Measurements from ENCODE around the gene PTPN4.

DNA sequence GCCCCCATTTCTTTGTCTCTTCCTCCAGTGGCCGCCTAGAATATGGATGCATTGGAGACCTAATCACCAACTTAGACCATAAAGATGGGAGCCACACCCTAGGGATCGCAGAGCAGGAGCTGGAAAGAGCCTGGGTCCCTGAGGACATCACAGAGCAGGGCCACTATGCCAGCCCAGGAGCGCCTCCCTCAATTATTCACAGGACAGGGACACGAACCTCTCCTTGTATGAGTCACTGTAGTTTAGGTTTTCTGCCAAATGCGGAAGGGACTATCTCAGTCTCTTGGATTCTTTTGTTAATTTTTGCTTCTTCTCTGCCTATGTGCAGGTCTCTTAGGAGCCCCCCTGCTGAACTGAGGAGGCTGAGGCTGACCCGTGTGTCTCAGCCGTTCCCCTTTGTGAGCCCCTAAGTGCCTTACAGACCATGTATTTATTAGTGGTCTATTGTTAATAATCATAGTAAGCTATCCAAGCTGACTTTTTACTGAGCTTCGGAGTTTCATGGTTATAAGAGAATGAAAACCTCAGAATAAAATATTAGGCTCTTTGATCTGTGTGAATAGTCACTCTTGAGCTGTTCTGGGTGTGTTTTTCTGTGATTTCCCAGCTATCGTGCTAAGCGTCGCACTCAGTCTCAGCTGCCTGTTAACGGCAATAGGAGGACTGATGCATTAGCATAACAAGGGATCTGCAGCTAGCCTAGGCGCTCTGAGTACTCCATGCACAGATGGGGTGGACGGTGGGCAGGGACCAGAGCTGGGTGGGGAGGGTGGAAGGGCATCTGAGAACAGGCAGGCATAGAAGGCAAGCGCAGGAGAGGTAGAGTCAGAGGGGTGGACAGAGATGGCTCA lies 12.7 kb upstream of the PTPN4 start:
- TF ChIP-seq, protein P1, sequence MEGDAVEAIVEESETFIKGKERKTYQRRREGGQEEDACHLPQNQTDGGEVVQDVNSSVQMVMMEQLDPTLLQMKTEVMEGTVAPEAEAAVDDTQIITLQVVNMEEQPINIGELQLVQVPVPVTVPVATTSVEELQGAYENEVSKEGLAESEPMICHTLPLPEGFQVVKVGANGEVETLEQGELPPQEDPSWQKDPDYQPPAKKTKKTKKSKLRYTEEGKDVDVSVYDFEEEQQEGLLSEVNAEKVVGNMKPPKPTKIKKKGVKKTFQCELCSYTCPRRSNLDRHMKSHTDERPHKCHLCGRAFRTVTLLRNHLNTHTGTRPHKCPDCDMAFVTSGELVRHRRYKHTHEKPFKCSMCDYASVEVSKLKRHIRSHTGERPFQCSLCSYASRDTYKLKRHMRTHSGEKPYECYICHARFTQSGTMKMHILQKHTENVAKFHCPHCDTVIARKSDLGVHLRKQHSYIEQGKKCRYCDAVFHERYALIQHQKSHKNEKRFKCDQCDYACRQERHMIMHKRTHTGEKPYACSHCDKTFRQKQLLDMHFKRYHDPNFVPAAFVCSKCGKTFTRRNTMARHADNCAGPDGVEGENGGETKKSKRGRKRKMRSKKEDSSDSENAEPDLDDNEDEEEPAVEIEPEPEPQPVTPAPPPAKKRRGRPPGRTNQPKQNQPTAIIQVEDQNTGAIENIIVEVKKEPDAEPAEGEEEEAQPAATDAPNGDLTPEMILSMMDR (IDR thresholded peaks at IDR 0.05; ENCODE audit: poor library complexity, severe bottlenecking), result no peak
- TF ChIP-seq, protein P2, sequence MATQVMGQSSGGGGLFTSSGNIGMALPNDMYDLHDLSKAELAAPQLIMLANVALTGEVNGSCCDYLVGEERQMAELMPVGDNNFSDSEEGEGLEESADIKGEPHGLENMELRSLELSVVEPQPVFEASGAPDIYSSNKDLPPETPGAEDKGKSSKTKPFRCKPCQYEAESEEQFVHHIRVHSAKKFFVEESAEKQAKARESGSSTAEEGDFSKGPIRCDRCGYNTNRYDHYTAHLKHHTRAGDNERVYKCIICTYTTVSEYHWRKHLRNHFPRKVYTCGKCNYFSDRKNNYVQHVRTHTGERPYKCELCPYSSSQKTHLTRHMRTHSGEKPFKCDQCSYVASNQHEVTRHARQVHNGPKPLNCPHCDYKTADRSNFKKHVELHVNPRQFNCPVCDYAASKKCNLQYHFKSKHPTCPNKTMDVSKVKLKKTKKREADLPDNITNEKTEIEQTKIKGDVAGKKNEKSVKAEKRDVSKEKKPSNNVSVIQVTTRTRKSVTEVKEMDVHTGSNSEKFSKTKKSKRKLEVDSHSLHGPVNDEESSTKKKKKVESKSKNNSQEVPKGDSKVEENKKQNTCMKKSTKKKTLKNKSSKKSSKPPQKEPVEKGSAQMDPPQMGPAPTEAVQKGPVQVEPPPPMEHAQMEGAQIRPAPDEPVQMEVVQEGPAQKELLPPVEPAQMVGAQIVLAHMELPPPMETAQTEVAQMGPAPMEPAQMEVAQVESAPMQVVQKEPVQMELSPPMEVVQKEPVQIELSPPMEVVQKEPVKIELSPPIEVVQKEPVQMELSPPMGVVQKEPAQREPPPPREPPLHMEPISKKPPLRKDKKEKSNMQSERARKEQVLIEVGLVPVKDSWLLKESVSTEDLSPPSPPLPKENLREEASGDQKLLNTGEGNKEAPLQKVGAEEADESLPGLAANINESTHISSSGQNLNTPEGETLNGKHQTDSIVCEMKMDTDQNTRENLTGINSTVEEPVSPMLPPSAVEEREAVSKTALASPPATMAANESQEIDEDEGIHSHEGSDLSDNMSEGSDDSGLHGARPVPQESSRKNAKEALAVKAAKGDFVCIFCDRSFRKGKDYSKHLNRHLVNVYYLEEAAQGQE (IDR thresholded peaks at IDR 0.05; ENCODE audit: borderline replicate concordance), result no peak
- TF ChIP-seq TAF1 (IDR thresholded peaks at IDR 0.05; ENCODE audit: low read depth), result no peak

Data from neural cell (in vitro differentiated cells).